Activated naive CD4-positive, alpha-beta T cell (primary cell): Measurements from ENCODE around the gene SDK2.

ENCODE experiments used
- DNase-seq, 4 experiments: peaks; one replicate each; lab custom pipeline; 2025; lab: John Stamatoyannopoulos, UW

The SDK2 gene

DNA sequence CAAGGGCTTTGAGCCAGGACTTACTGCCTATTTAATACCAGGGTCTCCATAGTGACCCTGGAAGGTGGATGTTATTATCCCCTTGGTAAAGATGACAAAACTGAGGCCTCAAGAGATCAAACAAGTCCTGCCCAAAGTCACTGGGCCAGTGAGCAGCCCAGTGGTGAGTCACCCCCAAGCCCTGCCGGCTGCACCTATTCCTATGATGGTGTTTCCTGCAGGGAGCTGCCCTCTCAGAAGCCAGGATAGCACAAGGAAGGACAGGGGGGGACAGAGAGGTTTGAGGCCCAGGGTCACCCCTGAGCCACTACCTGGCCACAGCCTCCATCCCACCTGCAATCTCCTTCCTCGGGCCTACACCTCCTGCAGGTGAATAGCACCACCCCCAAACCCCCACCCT is 90.9 kb downstream of the SDK2 start:
- DNase-seq: no peak

DNA sequence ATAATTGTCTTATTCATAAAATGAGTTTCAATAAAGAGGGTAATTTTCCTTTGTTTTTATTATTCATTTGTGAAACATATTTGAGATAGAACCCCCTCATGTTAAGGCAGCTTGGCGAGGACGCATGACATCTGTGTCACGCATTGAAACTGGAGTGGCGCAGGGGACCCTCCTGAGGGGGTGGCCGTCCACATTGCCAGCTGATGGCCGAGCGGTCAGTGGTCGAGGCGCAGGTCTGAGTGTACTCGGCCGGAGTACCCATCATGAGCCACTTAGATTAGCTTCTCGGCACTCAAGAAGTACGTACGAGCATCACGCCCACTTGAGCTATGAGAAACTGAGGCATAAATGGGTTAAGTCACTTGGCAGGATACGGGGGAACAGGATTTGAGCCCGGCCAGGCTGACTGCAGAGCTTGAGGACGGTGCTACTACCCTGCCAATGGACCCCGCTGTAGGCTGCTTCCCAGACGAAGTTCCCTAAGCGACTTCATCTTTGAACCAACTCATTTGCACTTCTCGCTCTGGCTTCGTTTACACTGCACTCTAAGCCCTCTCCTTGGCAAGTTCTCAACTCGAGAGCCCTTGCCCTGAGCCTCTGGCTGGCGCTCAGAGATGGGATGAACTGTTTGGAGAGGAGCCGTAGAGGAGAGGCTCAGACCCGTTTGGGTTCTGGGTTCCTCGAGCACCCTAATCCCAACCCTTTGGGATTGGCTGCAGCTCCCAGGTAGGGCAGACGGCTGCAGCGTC is 91.8 kb downstream of the SDK2 start:
- DNase-seq: no peak

DNA sequence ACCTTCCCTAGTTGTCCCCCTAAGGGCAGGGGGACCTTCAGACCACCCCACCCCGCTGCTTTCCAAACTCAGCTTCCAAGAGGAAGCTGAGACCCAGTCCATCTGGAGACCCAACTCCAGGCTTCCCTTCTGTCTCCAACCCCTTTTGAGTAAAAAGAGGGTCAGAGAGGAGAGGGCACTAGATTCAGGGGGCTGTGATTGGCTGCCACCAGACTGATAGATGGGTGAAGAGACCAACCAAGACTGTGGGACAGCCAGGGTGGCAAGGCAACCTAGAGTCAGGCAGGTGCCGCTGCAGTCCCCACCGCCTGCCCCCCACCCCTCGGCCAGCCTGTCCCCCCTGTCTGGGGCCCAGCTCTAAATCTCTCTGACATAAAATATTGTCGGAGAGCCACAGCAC is 92.5 kb downstream of the SDK2 start:
- DNase-seq: peak in 1 of 4 experiments; percentile 8

DNA sequence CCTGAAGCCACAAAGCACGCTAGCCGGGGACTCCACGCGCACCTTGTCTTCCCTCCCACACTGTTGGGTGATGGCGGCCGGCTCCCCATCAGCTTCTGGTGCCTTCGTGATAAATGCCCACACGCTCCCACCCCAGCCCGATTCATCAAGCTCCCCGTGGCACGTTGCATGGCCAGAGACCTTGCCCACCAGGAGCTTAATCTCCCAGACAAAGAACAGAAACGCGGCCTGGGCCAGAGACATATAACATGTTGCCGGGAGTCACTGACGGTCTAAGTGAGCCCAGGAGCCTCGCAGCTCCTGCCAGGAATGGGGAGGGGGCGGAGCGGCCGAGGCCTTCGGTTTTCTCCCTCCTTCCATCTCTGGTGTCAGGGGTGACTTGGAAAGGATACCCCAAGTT is 93.1 kb downstream of the SDK2 start:
- DNase-seq: no peak

DNA sequence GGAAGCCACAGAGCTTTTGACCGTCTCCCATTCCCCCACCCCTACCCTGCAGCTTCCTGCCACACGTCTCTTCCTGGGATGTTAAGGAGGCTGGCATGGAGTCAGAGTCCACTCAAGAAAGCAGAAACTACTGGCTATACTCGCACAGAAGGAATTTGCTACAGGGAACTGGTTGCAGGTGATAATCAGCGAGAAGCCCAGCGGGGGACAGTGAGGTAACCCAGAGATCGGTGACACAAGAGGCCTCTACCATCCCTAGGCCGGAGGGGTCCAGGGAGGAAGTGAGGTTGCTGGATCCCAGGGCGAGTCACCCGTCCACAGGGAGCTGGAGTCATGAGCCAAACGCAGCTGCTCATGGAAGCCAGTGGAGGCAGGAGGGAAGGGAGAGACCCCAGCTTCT is 93.7 kb downstream of the SDK2 start:
- no peak for DNase-seq

DNA sequence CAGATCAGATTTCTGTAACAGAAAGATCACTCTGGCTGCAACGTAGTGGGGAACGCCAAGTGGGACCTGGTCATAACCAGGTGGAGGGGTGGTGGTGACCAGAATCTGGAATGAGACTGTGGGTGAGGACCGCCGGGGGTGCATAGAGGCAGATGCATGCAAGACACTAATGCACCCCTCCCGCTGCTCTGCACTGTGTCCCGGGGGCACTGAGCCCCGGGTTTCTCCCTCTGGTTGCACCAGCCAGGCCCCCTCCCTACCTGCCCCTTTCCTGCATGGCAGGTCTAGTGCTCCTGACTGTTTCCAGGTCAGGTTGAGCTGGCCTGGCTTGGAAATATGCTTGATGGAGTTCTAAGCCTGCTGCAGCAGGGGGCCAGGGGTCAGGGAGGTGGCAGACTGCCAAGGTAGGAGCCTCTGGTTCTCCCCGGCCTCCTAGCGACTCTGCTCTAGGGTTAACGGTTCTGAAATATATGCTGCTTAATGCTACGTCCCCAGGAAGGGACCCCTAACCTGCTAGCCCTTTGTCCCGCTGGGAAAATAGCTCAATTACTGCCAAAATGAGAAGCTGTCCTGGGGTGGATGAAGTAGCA is 94.3 kb downstream of the SDK2 start:
- no peak for DNase-seq

DNA sequence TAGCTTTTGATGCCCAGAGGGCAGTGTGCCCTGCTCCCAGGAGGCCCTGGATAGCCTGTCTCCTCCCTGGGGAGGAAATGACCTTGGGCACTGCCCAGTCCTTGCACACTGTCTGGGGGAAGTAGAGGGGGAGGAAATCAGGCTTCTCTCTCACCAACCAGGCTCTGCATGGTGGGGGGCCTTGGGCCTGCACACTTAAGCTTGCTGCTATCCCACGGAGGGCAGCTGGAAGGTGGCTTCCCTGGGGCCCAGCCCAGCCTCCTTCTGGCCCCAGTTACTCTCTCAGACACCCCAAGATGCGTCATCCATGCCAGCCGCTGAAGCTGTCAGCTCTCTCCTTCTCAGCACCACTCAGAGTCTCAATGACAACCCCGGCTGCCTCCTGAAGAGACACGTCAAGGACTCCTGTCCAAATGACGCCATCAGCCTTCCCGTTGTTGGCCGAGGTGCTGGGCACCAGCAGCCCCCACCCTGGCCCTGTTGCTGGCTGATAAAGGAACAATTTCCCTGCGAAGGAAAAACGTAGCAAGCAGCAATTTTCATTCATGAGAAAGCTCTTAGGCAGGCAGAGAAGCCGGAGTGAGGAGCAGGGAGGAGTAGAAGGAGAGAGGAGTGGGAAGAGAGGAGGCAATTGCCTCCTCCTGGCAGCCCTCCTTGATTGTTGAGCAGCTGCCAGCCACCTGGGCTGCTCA is 95.5 kb downstream of the SDK2 start:
- no peak for DNase-seq

DNA sequence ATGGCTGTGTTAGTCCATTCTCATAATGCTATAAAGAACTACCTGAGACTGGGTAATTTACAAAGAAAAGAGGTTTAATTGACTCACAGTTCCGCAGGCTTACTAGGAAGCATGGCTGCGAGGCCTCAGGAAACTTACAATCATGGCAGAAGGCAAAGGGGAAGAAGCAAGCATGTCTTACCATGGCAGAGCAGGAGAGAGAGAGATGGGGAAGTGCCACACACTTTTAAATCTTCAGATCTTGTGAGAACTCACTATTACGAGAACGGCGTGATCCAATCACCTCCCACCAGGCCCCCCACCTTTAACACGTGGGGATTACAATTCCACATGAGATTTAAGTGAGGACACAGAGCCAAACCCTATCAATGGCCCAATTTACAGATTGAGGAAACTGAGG is 96.5 kb downstream of the SDK2 start:
- no peak for DNase-seq

DNA sequence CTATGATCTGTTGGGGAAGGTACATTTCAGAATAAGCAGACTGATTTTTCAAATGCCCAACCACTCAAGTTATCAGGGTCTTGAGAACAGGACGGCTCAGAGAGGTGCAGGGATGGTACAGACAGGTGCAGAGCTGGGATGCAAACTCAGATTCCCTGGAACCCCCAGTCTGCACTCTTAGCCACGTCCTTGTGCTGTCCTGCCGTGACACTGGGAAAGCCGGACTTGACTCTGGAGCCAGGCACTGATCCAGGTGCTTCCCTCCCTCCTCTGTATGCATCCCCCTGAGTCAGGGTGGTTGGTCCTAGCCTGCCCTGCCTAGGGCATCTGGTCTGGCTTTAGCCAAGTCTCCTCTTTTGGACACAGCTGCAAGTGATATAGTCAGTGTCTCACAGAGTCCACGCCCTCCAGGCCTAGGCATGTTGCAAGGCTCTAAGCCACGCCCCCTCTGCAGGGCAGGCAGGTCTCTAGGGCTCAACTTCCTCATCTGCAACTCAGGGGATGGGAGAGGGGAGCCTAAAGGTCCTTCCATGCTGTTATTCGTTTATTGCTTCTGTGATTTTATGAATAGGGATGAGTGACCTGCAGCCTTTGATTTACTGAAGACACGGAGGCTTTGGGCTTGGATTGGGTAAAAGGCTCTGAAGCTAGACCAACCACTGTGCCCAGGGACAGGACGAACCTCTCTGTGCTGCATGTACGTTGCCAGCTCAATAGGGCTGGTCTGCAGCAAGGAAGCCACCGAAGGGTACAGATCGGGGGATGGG is 97.3 kb downstream of the SDK2 start:
- peak in 1 of 4 experiments; percentile 35 for DNase-seq

DNA sequence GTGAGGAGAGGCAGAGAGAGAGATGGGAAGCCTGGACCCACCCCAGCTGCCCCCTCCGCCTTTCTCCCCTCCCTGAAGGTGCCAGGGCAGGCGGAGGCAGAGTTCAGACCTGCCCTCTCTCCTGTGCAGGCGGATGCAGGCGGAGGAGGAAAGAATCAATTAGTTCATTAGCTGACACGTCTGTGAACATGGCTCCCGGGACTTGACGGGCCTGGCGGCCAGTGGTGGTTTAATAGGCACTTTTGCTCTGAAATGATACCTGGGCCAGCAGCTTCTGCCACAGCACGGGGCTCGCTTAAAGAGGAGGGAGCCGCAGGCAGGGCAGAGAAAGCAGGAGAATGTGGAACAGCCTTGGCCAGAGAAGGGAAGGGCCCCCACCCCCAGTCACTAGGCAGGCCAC is 98.1 kb downstream of the SDK2 start:
- DNase-seq: no peak

DNA sequence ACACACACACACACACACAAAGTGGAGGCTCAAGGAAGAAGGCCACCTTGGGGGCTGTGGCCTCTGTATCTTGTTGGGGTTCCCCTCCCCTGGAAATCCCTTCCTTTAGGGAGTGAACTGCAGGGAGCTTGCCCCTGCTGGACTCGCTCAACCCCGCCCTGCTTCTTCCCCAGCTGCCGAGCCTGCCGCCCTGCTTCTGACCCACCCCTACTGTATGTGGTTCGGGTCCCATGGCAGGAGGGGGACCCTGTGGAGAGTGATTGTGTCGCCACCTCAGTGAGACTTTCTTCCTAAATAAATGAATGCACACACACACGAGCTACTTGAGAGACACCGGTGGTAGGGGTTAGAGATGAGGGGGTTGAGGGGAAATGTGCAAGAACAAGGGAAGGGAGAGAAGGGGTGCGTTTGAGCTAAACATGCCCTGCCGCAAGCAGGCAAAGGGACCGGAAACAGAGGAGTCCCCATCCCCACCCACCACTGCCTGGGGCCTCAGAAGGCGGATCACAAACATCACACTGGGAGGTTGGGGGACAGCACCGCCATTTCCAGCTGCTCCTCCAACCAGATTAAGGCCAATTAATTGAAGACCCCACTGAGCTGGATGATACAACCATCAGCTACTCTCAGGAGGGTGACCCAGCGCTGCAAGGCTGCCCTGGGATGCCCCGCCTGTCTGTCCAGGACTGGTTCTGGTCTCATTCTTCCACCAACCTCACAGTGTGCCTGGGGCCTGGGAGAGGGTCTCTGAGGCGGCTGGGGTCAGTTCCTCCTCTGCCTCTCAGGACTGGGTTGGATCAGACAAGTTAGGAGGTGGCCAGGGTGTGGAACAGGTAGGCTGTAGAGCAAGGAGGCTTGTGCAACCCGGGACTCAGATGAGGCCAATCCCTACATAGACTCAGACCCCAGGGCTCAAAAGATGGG is 98.9 kb downstream of the SDK2 start:
- no peak for DNase-seq

DNA sequence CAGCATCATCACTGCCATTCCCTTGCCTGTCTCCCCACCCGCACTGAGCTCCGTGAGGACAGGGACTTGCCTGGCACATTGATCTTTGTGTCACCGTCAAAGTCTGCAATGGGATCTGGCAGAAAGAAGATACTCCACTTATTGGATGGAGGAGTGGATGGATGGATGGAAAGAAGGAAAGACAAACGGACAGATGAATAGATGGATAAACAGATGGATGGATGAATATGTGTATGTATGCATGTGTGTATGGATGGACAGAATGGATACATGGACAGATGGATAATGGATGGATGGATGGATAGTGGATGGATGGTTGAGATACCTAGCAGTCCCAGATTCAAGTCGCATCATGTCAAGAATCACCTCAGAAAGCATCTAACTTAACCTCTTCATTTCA is 99.9 kb downstream of the SDK2 start:
- no peak for DNase-seq

DNA sequence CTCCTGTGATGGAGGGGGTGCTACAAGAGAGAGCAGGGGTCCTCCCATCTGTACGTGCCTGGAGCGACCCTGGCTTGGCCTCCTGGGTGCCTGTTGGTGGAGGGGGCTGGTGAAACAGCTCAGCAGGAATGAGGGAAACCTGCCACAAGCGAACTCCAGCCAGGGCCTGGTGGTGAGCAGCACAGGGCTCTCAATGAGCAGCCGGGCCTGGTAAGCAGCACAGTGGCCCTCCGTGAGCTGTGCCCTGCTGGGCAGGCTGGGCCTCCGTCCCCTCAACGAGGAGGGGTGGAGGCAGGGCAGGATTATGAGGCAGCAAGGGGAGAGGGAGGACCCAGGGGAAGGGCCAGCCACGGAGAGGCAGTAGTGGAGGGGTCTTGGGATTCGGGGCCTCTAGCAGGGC is 101.9 kb downstream of the SDK2 start:
- DNase-seq: no peak

DNA sequence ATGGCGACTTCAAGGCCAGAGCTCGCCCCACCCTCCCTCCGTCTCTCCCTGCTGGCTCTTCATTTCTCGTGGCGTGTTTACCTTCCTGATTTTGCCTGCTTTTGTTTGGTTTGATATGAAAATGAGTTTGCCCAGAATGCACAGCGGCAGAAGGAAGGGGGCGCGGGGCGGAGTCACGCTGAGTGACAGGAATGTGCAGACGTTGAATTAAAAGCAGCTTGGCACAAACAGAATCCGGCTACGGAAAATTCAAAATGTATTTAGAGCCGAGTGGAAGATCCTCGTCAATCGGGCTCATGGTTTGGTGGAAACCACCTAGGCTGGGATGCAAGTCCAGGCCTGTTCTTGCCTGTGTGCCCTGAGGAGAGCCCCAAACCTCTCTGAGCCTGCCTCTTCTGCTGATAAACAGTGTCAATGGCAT is 102.7 kb downstream of the SDK2 start:
- no peak for DNase-seq

DNA sequence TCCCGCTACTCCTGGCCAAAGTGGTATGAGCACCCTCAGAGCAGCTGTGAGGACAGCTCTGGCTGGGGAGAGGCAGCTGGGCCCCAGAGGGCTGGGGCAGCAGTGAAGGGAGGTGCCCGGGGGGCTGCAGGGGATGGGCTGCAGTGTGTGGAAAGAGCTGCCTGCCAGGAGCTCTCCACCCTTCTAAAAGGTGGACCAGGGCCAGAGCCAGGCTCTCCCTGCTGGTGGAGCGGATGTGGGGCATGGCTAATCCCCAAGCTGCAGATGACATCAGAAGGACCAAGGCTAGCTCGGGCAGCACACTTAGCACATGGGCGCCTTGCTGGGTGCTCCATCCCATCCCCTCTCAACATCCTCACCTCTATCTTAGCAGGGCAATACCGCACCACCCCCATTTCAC is 103.1 kb downstream of the SDK2 start:
- no peak for DNase-seq

DNA sequence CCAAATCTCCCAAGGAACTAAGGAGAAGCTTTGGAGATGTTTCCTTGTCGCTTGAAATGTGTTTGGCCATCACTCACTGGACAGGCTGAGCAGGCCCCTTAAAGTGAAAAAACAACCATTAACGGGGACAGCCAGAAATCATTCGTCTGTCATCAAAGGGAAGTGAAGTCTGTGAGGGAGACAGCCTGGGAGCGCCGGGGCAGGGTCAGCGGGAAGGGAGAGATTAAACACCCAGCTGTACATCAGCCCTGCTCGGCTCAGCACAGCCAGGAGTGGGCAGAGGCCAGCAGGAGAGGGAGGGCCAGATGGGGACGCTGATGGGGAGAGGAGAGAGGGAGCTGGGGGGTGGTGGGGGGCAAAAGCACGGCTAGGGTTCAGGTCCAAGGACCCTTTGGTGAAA is 105.1 kb downstream of the SDK2 start:
- no peak for DNase-seq

DNA sequence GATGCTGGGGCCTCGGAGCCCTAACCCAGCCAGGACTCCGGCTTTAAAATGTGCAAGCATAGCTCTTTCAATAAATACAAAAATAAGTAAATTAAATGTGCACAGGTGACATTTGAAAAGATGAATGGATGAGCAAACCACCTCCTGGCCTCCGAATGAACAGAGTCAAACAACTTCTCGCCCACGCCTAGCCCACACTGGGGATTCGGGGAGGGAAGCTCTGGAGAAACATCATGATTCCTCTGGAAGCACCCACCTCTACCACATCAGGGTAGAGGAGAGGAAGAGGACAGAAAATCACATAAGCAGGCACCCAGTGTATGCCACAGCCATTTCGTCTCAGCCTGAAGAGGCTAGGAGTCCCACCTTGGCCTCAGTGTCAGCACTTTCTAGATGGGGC is 105.8 kb downstream of the SDK2 start:
- no peak for DNase-seq

DNA sequence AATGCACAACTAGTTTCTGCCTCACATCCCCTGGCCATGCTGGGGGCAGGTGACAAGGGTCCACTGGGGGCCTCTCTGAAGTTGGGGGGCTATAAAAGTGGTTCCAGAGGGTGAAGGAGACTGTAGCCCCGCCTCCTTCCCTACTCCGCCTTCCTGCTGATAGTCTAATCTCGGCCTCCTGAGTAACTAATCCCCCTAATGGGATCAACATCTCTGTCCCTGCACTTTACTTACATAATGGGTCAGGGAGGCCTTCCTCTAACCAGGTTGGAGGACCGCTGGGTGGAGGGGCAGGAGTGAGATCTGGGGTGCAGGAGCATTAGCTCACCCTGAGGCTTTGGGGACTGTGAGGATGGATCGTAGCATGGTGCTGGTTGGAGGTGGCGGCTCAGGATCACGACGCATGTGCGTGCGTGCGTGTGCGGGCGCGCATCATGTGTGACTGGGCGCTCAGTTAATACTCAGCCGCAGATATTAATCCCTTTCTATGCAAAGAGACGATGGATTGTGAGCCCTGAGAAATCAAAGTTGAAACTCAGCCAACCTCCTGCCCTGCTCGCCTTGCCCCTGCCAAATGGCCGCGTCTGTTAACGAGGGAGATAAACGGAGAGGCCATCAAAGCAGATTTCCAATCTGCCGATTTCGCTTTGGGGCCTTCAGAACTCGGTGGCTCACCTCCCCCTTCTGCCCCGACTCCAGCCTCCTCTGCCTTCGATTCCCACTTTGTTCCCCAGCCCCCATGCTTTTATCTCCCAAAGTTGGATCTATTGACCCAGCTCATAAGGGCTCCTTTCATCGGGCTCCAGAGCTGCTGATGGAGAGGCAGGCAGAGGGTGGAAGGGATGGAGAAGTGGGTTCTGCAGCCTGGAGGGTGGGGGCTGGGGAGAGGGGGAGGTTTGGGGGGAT is 107.3 kb downstream of the SDK2 start:
- no peak for DNase-seq

DNA sequence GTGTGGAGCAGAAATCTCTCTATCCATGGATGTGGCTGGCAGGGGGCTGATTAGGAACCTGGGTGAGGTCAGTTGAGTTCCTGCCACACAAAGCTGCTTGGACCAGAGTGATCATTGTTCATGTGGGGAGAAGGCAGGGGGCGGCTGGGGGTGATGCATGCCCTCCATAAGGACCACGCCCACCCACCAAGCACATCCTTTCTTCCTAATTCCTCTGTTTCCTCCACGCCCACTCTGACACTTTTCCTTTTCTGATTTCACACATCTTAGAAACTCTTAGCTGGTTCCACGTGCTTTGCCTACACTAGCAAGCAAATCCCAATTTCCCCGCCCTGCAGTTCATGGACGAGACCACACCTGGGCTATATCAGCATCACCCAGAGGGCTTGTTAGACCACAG is 108.5 kb downstream of the SDK2 start:
- DNase-seq: no peak

DNA sequence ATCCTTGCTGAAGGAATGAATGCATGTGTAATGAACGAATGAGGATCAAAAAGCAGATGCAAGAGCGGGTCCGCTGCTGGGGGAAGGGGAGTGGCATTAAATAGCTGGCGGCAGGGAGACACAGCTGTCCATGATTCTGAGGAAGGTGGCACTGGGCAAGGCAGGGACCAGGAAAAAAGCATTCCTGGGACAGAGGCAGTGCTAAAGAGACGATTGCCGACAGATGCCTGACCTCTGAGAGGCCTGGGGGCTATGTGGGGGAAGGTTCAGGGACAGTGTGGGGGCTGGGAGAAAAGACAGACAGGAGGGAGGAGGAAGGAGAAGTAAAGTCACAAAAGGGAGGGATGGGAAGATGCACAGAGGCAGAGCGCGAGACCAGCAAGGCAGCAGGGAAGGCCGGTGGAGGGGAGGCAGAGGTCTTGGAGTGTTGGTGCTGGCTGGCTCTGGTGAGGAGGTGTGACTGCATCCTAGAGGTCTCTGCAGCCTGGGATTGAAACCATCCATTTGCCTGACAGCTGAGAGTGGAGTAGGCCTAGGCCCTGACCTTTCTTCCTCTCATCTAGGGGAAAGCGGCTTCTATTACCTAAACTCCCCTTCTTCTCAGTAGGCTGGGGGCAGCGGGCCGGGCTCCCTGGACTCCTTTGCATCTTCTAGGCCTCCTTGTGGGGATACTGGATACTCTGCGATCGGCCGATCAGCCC is 109.9 kb downstream of the SDK2 start:
- no peak for DNase-seq
